GM23248 (cell line): Measurements from ENCODE around the gene HHATL.

ENCODE experiments used
- EZH2 ChIP-seq: fragments of 200-600 bp; sonication (generic); IDR thresholded peaks from 2 replicates; pipeline ENCODE4 v1.6.1; 2018; ENCODE audit warnings: antibody characterized with exemption, mild to moderate bottlenecking; ENCODE audit not compliant: insufficient read depth, poor library complexity, severe bottlenecking
- EZH2phosphoT487 ChIP-seq: fragments of 200-600 bp; sonication (generic); IDR thresholded peaks from 2 replicates; pipeline ENCODE4 v1.6.1; 2018; ENCODE audit warnings: antibody characterized with exemption, moderate library complexity, mild to moderate bottlenecking, low read depth; ENCODE audit not compliant: insufficient read depth

- TF ChIP-seq EZH2 (no peak), EZH2phosphoT487 (no peak)
Observed at GRCh38 chr3:42700366-42701288, 2.0 kb downstream of the HHATL start.
